Smooth muscle cell of trachea (primary cell): ENCODE results near the gene MAP6. TPM values are rescaled to one million over a fixed set of nuclear protein-coding genes. Genes with fewer than 3 reads are reported as not detected.

Source experiments
- total RNA-seq: library from RNA; depleted of rRNA; stranded (reverse); fragments of >200 nt; gene quantifications from 2 replicates; pipeline ENCODE4 v1.2.1, GENCODE V29; 2014

Gene MAP6
- total RNA-seq: 1.2 TPM in 2 replicates

DNA sequence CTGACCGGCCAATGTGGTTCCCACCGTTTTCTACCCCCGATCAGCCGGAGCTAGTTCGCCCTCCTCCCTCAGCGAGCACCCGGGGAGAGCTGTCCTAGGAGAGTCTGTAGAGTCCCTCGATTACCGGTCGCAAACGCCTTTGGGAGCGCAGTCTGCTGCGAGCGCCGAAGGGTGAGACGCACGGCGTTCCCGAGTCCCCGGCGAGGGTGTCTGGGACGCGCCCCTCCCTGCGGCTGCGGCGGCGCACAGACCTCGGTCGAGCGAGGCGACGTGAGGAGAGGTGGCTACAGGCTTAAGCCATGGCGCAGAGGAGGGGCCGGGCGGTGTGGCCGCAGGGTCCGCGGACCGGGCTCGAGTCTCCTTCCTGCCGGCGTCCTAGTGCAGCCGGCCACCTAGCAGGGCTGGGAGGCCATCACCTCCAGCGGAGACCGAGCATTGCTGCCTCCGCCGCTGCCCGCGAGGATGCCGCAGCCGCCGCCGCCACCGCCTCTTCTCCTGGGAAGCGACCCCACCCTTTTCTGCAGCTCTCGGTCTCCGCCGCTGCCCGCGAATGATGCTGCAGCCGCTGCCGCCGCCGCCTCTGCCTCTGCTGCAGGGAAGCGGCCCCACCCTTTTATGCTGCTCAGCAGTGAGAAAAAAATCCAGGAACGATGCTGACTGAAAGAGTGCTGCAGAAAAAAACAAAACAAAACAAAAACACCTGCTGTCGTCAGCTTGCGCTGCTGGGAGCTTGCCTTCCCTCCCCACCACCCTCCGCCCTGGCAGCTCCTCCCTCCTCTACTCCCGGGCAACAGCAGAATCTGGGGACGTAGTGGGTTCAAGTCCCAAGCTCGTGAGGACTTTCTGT lies at the start of gene MAP6:
MAP6 (minus strand) TSS at position 588 of the 847 bp plus-strand sequence. CDS start 669 bp downstream, outside the sequence.

DNA sequence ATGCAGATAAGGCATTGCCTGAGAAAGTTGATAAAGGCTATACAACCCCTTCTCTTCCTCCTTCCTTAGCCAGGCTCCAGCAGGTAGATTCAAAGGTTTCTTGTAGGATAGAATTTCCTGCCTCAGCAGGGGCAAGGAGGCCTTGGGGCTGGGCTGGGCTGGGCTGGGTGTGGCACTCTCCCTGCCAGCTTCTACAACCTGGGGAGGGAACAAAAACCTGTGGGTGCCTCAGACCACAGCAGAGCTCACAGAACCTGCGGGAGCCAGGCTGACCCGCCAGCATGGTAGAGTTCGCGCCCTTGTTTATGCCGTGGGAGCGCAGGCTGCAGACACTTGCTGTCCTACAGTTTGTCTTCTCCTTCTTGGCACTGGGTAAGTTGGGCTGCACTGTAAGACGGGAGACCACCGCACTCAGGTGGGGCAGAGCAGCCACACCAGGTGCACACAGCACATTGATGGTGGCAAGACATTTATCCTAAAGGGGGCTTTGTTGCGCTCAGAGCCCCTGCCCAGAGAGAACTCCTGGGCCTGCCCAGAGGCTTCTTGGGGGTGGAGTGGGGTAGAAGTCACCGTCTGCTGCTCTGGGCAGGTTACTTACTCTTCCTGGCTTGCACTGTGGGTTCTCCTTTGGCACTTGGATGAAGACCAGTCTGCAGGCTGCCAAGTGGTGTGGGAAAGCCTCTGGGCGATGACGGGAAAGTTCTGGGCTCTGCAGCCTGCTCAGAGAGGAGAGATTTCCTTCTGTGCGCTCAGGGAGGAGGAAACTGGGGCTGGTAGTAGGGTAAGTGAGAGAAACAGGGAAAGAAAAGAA lies 49.0 kb upstream of the MAP6 start, which contains the start of gene MOGAT2:
MOGAT2 (plus strand) TSS at position 231 of the 811 bp plus-strand sequence; CDS start at position 282, 51 bp downstream.

DNA sequence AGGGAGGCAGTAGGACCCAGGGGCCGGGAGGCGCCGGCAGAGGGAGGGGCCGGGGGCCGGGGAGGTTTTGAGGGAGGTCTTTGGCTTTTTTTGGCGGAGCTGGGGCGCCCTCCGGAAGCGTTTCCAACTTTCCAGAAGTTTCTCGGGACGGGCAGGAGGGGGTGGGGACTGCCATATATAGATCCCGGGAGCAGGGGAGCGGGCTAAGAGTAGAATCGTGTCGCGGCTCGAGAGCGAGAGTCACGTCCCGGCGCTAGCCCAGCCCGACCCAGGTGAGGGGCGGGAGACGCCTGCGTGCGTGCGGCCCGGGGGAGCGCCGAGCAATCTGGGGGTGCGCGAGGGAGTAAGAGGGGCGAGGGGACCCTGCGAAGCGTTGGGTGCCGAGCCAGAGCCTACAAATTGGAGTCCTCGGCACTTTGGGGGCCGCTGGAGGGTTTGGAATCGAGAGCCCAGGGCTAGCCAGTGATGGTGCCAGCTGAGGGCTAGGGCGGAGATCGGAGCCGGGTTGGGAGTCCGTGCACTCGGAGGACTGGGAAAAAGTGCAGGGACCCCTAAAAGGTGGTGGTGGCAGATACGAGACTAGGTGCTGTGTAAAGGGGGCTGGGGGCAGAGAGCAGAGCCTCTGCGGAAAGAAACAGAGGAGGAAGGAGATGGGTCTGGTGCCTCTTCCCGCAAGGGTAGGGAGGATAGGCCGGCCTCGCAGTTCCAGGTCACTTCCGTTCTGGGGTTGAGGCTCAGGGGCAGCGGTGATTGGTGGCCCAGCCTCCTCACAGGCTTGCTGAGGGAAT lies 106.6 kb downstream of the MAP6 start, which contains the start of gene SERPINH1:
SERPINH1 (plus strand) TSS at position 206 of the 788 bp plus-strand sequence. CDS start 4,097 bp downstream, outside the sequence.

Other genes with a start within 250 kb of the MAP6 start
- gene KLHL35, start 235.8 kb downstream of the MAP6 start, total RNA-seq: 2.5 and 3.3 TPM in 2 replicates
- 4.1 and 4.8 TPM in 2 replicates for gene GDPD5, start 143.1 kb downstream of the MAP6 start, total RNA-seq
- gene SERPINH1, start 106.8 kb downstream of the MAP6 start, total RNA-seq: 1,051 and 1,589 TPM in 2 replicates
- gene MOGAT2, start 48.8 kb upstream of the MAP6 start, total RNA-seq: not detected in 2 replicates
- gene DGAT2, start 99.7 kb upstream of the MAP6 start, total RNA-seq: 6.4 and 15.7 TPM in 2 replicates
- gene UVRAG, start 146.2 kb upstream of the MAP6 start, total RNA-seq: 23.8 and 24.1 TPM in 2 replicates